ENCODE data around the gene NFIA. TPM values are rescaled to one million over a fixed set of nuclear protein-coding genes. Genes with fewer than 3 reads are reported as not detected.

The NFIA gene
- total RNA-seq, 1 experiment from 2014 or later: 12.7 TPM

DNA sequence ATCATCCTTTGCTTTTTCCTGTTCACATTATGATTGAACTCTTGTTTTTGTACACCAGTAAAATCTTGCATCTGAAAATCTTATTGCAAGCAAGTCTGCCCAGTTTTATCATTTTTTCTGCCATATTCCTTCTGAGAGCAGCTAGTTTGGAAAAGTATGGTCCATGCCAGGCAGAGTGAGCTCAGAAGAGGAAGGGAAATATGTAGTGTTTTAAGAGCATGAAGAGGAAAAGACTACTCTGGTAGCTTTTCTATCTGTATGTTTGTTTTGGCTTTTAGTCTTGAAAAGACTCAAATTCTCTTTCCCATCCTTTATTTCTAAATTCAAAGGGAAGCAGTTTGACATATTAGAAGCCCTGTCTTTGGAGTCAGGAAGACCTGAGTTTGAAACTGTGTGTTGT lies 125.8 kb downstream of the NFIA start:
- Histone ChIP-seq H3K9me2 (replicated peaks; ENCODE audit: low read length) (no peaks in the 10 kb centered on the region), H2AFZ (ENCODE audit: low read length) (no peak overlapping the region), H3K9me3 (ENCODE audit: low read length) (no peaks in the 10 kb centered on the region), H3K27ac (ENCODE audit: low read length) (no peak overlapping the region), H4K20me1 (ENCODE audit: low read length) (no peaks in the 10 kb centered on the region), H3K4me2 (ENCODE audit: low read length) (no peak overlapping the region), H3F3A (ENCODE audit: low read length, unreplicated experiment) (no peaks in the 10 kb centered on the region), H3K4me3 (ENCODE audit: low read length) (no peak overlapping the region), H3K27me3 (ENCODE audit: low read length) (no peaks in the 10 kb centered on the region), H3K36me3 (ENCODE audit: low read depth, low read length) (no peaks in the 10 kb centered on the region), H3K9ac (ENCODE audit: low read length) (no peak overlapping the region), H3K4me1 (ENCODE audit: insufficient read depth, low read length) (no peaks in the 10 kb centered on the region), H3K79me2 (ENCODE audit: low read length) (no peaks in the 10 kb centered on the region)
- TF ChIP-seq EZH2 (IDR thresholded peaks at IDR 0.05; ENCODE audit: low read length, unreplicated experiment) (no peak), EZH2phosphoT487 (IDR thresholded peaks at IDR 0.05; ENCODE audit: borderline replicate concordance, low read length) (no peak)
- TF ChIP-seq, protein P1, sequence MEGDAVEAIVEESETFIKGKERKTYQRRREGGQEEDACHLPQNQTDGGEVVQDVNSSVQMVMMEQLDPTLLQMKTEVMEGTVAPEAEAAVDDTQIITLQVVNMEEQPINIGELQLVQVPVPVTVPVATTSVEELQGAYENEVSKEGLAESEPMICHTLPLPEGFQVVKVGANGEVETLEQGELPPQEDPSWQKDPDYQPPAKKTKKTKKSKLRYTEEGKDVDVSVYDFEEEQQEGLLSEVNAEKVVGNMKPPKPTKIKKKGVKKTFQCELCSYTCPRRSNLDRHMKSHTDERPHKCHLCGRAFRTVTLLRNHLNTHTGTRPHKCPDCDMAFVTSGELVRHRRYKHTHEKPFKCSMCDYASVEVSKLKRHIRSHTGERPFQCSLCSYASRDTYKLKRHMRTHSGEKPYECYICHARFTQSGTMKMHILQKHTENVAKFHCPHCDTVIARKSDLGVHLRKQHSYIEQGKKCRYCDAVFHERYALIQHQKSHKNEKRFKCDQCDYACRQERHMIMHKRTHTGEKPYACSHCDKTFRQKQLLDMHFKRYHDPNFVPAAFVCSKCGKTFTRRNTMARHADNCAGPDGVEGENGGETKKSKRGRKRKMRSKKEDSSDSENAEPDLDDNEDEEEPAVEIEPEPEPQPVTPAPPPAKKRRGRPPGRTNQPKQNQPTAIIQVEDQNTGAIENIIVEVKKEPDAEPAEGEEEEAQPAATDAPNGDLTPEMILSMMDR (conservative IDR thresholded peaks at IDR 0.05; ENCODE audit: low read depth, low read length): no peak
- DNase-seq (no peak), ATAC-seq (no peak)
- intact Hi-C loops (cut with micrococcal nuclease): no loop called here
- CTCF ChIA-PET: no interaction called here
- no TSS peak for BruUV-seq (replicated peaks)
- POLR2A ChIA-PET (ENCODE audit: unreplicated experiment): no interaction called here

DNA sequence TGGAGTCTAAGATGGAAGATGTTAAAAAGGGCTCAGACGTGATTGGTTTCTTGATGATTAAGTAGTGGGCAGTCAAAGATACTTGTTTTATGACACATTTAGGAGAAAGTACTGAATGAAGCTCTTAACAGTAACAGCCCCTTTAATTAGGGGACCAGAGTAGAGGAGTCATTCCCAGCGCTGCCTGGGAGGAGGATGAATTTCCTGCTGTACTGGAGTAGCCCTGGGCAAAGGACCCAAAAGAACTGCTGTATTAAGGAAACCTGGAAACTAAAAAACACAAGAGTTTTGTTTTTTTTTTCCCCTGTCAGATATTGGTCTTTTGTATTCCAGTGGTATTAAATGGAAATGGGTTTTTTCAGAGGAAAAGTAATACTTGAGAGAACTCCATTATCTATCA lies 126.5 kb downstream of the NFIA start:
- ATAC-seq (no peak), DNase-seq (no peak)
- Histone ChIP-seq H2AFZ (ENCODE audit: low read length) (no peak overlapping the region), H3K4me2 (ENCODE audit: low read length) (no peak overlapping the region), H3K36me3 (ENCODE audit: low read depth, low read length) (no peaks in the 10 kb centered on the region), H3K9ac (ENCODE audit: low read length) (no peak overlapping the region), H3K9me3 (ENCODE audit: low read length) (no peaks in the 10 kb centered on the region), H3K4me3 (ENCODE audit: low read length) (no peak overlapping the region), H4K20me1 (ENCODE audit: low read length) (no peaks in the 10 kb centered on the region), H3K27me3 (ENCODE audit: low read length) (no peaks in the 10 kb centered on the region), H3K4me1 (ENCODE audit: insufficient read depth, low read length) (no peaks in the 10 kb centered on the region), H3K27ac (ENCODE audit: low read length) (no peak overlapping the region), H3F3A (ENCODE audit: low read length, unreplicated experiment) (no peaks in the 10 kb centered on the region), H3K9me2 (replicated peaks; ENCODE audit: low read length) (no peaks in the 10 kb centered on the region), H3K79me2 (ENCODE audit: low read length) (no peaks in the 10 kb centered on the region)
- intact Hi-C loops (cut with micrococcal nuclease): no loop called here
- ChIA-PET CTCF (no interaction called here), POLR2A (ENCODE audit: unreplicated experiment) (no interaction called here)
- TF ChIP-seq EZH2 (IDR thresholded peaks at IDR 0.05; ENCODE audit: low read length, unreplicated experiment) (no peak), EZH2phosphoT487 (IDR thresholded peaks at IDR 0.05; ENCODE audit: borderline replicate concordance, low read length) (no peak)
- TF ChIP-seq, protein P1 (conservative IDR thresholded peaks at IDR 0.05; ENCODE audit: low read depth, low read length): no peak
- BruUV-seq (replicated peaks): no TSS peak

DNA sequence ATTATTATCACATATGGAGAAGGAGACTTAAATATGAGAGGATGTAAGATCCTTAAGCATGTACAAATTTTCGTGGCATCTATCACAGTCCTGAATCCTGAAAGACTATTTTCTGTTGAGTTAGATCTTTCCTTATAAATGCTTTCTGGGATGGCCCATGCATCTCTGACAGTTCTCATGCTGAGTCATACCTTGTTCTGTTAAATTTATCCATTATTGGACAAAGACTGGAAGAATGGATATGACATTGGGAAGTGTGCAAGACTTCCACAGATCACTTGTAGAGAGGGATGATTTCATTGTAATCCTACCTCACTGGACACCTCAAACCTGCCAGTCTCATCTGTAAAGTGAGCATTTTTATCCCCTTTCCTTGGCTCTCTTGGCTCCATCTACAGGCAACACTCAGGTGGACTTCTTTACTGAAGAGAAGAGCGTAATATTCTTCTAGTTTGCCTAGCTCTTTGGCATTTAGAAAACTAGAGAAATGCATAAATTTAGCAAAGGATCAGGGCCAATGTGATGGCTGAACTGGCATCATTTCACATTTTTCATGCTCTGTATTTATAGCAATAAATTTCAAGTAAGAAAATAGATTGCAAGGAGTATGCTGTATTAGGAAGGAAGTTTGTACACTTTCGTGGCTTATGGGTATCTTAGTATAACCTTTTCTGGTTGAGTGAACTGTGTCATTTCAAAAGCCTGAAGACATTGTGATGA lies 128.2 kb downstream of the NFIA start:
- DNase-seq: peak; percentile 15
- H3K27me3 ChIP-seq (ENCODE audit: low read length): no peaks in the 10 kb centered on the region
- H2AFZ ChIP-seq (ENCODE audit: low read length): no peak overlapping the region
- H3K4me3 ChIP-seq (ENCODE audit: low read length): no peak overlapping the region
- no peaks in the 10 kb centered on the region for H3K36me3 ChIP-seq (ENCODE audit: low read depth, low read length)
- ChIA-PET CTCF (no interaction called here), POLR2A (ENCODE audit: unreplicated experiment) (no interaction called here)
- intact Hi-C loops (cut with micrococcal nuclease): loop anchor here (1.0 to 10.0 kb wide), 3 partner anchors 126 to 244 kb away; partner anchors contain the start of gene NFIA
- H3K4me2 ChIP-seq (ENCODE audit: low read length): no peak overlapping the region
- no peaks in the 10 kb centered on the region for H3K79me2 ChIP-seq (ENCODE audit: low read length)
- no peak overlapping the region for H3K9ac ChIP-seq (ENCODE audit: low read length)
- ATAC-seq: peak; percentile 58
- no peaks in the 10 kb centered on the region for H3K9me3 ChIP-seq (ENCODE audit: low read length)
- no peaks in the 10 kb centered on the region for H3K9me2 ChIP-seq (replicated peaks; ENCODE audit: low read length)
- no peaks in the 10 kb centered on the region for H4K20me1 ChIP-seq (ENCODE audit: low read length)
- H3K4me1 ChIP-seq (ENCODE audit: insufficient read depth, low read length): no peaks in the 10 kb centered on the region
- no peaks in the 10 kb centered on the region for H3F3A ChIP-seq (ENCODE audit: low read length, unreplicated experiment)
- TF ChIP-seq, protein P1 (conservative IDR thresholded peaks at IDR 0.05; ENCODE audit: low read depth, low read length): peak; percentile 41; the same call in 1 of the 2 replicates
- no peak for TF ChIP-seq EZH2 (IDR thresholded peaks at IDR 0.05; ENCODE audit: low read length, unreplicated experiment)
- TF ChIP-seq EZH2phosphoT487 (IDR thresholded peaks at IDR 0.05; ENCODE audit: borderline replicate concordance, low read length): no peak
- no TSS peak for BruUV-seq (replicated peaks)
- H3K27ac ChIP-seq (ENCODE audit: low read length): no peak overlapping the region

Measured in PC-3 (cell line).